Endothelial cell of umbilical vein (primary cell): ENCODE results near the gene LAD1. TPM values are rescaled to one million over a fixed set of nuclear protein-coding genes. Genes with fewer than 3 reads are reported as not detected.

Experiments used
- BruUV-seq: library from RNA; stranded (reverse); fragments of 400-500 nt; replicated peaks from 2 replicates; lab custom pipeline; 2021; lab: Mats Ljungman, UMichigan
- CTCF ChIA-PET: fragments of 300-600, 350-600 bp; sonication (Branson Sonifier 250); formaldehyde crosslinking; loops from one replicate; lab custom pipeline; 2021; ENCODE audit warnings: antibody characterized with exemption, inconsistent platforms; lab: Charles Lee
- POLR2A ChIA-PET: fragments of 300-600, 350-600 bp; sonication (Branson Sonifier 250); formaldehyde crosslinking; loops from one replicate; lab custom pipeline; 2021; ENCODE audit warnings: antibody characterized with exemption, inconsistent platforms; lab: Charles Lee
- DNase-seq: peaks from one replicate; pipeline ENCODE4 v3.0.0-alpha.2; 2011; ENCODE audit warnings: low read depth, low spot score
- FAIRE-seq: peaks from 2 replicates; lab custom pipeline; 2011; peaks lifted over from hg19 to GRCh38; lab: Jason Lieb, UNC
- H2AFZ ChIP-seq: 2 replicates; pipeline ENCODE4 v1.6.0; 2012; ENCODE audit warnings: low read depth, low read length, control low read depth, inconsistent platforms
- H3K27ac ChIP-seq: 2 replicates; pipeline ENCODE4 v1.5.1; 2011; ENCODE audit warnings: low read depth, mild to moderate bottlenecking, control low read depth, low read length, moderate library complexity; ENCODE audit not compliant: insufficient read depth
- H3K27me3 ChIP-seq, 2 experiments: 2 replicates each; pipeline versions ENCODE4 v1.6.0 to v1.6.1; 2011; ENCODE audit warnings: low read length in 2 of 2, mixed read lengths in 1 of 2; ENCODE audit not compliant: control insufficient read depth in 2 of 2, insufficient read depth in 2 of 2
- H3K36me3 ChIP-seq, 2 experiments: 2 replicates in 1 of 2; 3 replicates in 1 of 2; pipeline ENCODE4 v1.5.1; 2011; ENCODE audit warnings: low read length in 2 of 2, mild to moderate bottlenecking in 1 of 2, moderate library complexity in 1 of 2; ENCODE audit not compliant: control insufficient read depth in 2 of 2, insufficient read depth in 2 of 2; ENCODE audit errors: extremely low read depth in 1 of 2
- H3K4me1 ChIP-seq: 3 replicates; pipeline ENCODE4 v1.5.1; 2011; ENCODE audit warnings: mild to moderate bottlenecking, low read length; ENCODE audit not compliant: control insufficient read depth, insufficient read depth; ENCODE audit errors: extremely low read depth
- H3K4me2 ChIP-seq: 2 replicates; pipeline ENCODE4 v1.6.1; 2011; ENCODE audit warnings: low read length, control low read depth, mixed read lengths; ENCODE audit not compliant: insufficient read depth
- H3K4me3 ChIP-seq, 3 experiments: fragments of 200-600 bp in 1 of 3; sonication (generic), shearing (Covaris generic) in 1 of 3; replicated peaks in 1 of 3; 2 replicates each; pipeline ENCODE4 v1.5.1; 2011 to 2016; ENCODE audit warnings: control low read depth in 3 of 3, low read length in 3 of 3, mild to moderate bottlenecking in 2 of 3, inconsistent platforms in 1 of 3, low read depth in 1 of 3, moderate library complexity in 1 of 3; ENCODE audit not compliant: insufficient read depth in 1 of 3
- H3K79me2 ChIP-seq: 2 replicates; pipeline ENCODE4 v1.6.0; 2012; ENCODE audit warnings: low read length, inconsistent platforms; ENCODE audit not compliant: control insufficient read depth, insufficient read depth
- H3K9ac ChIP-seq: replicated peaks from 2 replicates; pipeline ENCODE3; 2011; ENCODE audit warnings: low read length, control low read depth; ENCODE audit not compliant: insufficient read depth; ENCODE audit errors: extremely low read depth
- H3K9me1 ChIP-seq: replicated peaks from 3 replicates; pipeline ENCODE4 v1.6.0; 2011; ENCODE audit warnings: mild to moderate bottlenecking, low read length; ENCODE audit not compliant: control insufficient read depth, insufficient read depth; ENCODE audit errors: extremely low read depth
- H3K9me3 ChIP-seq: replicated peaks from 2 replicates; pipeline ENCODE4 v1.5.1; 2012; ENCODE audit warnings: low read length, inconsistent platforms; ENCODE audit not compliant: control insufficient read depth, insufficient read depth
- H4K20me1 ChIP-seq: replicated peaks from 2 replicates; pipeline ENCODE3; 2011; ENCODE audit warnings: mild to moderate bottlenecking, low read length; ENCODE audit not compliant: control insufficient read depth, insufficient read depth; ENCODE audit errors: extremely low read depth
- CTCF ChIP-seq, 2 donors: IDR thresholded peaks; 1 replicate in 1 of 2; 2 replicates in 1 of 2; pipeline ENCODE4 v1.5.1; 2011; ENCODE audit warnings: low read length in 2 of 2, mild to moderate bottlenecking in 2 of 2, moderate library complexity in 2 of 2, control low read depth in 1 of 2, inconsistent platforms in 1 of 2, low read depth in 1 of 2; ENCODE audit not compliant: insufficient read depth in 1 of 2; ENCODE audit errors: extremely low read depth in 1 of 2
- EZH2 ChIP-seq: IDR thresholded peaks from 2 replicates; pipeline ENCODE4 v1.6.1; 2012; ENCODE audit warnings: borderline replicate concordance, low read depth, mild to moderate bottlenecking, moderate library complexity, low read length, inconsistent platforms; ENCODE audit not compliant: severe bottlenecking
- FOS ChIP-seq: IDR thresholded peaks from 2 replicates; pipeline ENCODE4 v1.6.1; 2011; ENCODE audit warnings: mild to moderate bottlenecking, low read length, moderate library complexity, borderline replicate concordance; ENCODE audit not compliant: insufficient read depth
- GATA2 ChIP-seq: IDR thresholded peaks from 2 replicates; pipeline ENCODE4 v1.7.0; 2011; ENCODE audit warnings: low read depth, mild to moderate bottlenecking, moderate library complexity, mixed read lengths, low read length; ENCODE audit not compliant: insufficient read length, insufficient read depth
- JUN ChIP-seq: IDR thresholded peaks from 2 replicates; pipeline ENCODE4 v1.6.1; 2011; ENCODE audit warnings: borderline replicate concordance, low read depth; ENCODE audit not compliant: insufficient read length, insufficient read depth
- MAX ChIP-seq: IDR thresholded peaks from 2 replicates; pipeline ENCODE4 v1.6.1; 2011; ENCODE audit not compliant: insufficient read depth, insufficient read length
- MYC ChIP-seq: IDR thresholded peaks from one replicate; pipeline ENCODE4 v1.6.1; 2011; ENCODE audit warnings: mild to moderate bottlenecking, low read depth, low read length
- POLR2A ChIP-seq: IDR thresholded peaks from 2 replicates; pipeline ENCODE4 v1.6.1; 2012; ENCODE audit warnings: low read depth, mild to moderate bottlenecking, control low read depth, low read length
- POLR2AphosphoS5 ChIP-seq: IDR thresholded peaks from 2 replicates; pipeline ENCODE4 v1.6.1; 2012; ENCODE audit warnings: low read depth, mild to moderate bottlenecking, control low read depth, low read length, moderate library complexity; ENCODE audit not compliant: insufficient read depth
- dilution Hi-C: fragments of 300-500 bp; cut with MboI; formaldehyde crosslinking; loops from one replicate; pipeline ENCODE4 v1.15.0; 2019; ENCODE audit warnings: low sequenced_read_pairs; ENCODE audit not compliant: extremely low pct_ligation_motif_present
- intact Hi-C: fragments of 100-400 bp; cut with micrococcal nuclease; formaldehyde crosslinking; loops from one replicate; pipeline ENCODE4 v1.10.0; 2022
- polyA plus RNA-seq, 4 experiments: library from polyadenylated mRNA; depleted of rRNA in 3 of 4; stranded (reverse) in 3 of 4; unstranded in 1 of 4; fragments of >200 nt; gene quantifications; 2 replicates each; pipeline versions ENCODE4 v1.2.1 to v1.2.3, GENCODE V29; 2011 to 2012; ENCODE audit warnings: missing spikeins in 1 of 4
- total RNA-seq: library from RNA; stranded (reverse); gene quantifications from 2 replicates; pipeline ENCODE4 v1.2.3, GENCODE V29; 2021

Gene LAD1
- total and polyA plus RNA-seq, 2 donors (not counting 3 experiments of a cell fraction or from before 2014, with no cell fraction given): not detected

GRCh38 chr1:201379733-201380242 lies 19.3 kb downstream of the LAD1 start:
- BruUV-seq: no TSS peak
- intact Hi-C loops (no loop called here), dilution Hi-C loops (no loop called here)
- ChIA-PET POLR2A (no interaction called here), CTCF (no interaction called here)
- Histone ChIP-seq H2AFZ (no peak overlapping the region), H3K9ac (no peak overlapping the region), H3K4me2 (no peak overlapping the region), H3K36me3 (no peaks in the 10 kb centered on the region), H3K27ac (no peak overlapping the region), H3K4me3 (no peak overlapping the region), H3K27me3 (peaks cover 3 to 12% of the 10 kb centered on the region in 2 experiments), H3K9me3 (no peaks in the 10 kb centered on the region), H3K79me2 (no peaks in the 10 kb centered on the region), H4K20me1 (no peaks in the 10 kb centered on the region), H3K9me1 (no peaks in the 10 kb centered on the region), H3K4me1 (no peaks in the 10 kb centered on the region)
- no peak for TF ChIP-seq MYC
- TF ChIP-seq MAX: no peak
- TF ChIP-seq FOS: no peak
- TF ChIP-seq GATA2: no peak
- TF ChIP-seq CTCF (IDR thresholded peaks at IDR 0.05; ENCODE audit: extremely low read depth in 1 of 2, insufficient read depth in 1 of 2, low read depth in 1 of 2, low read length in 2 of 2): no peak
- TF ChIP-seq JUN: no peak
- TF ChIP-seq POLR2AphosphoS5: no peak
- TF ChIP-seq EZH2: no peak
- no peak for TF ChIP-seq POLR2A
- FAIRE-seq (no peak), DNase-seq (no peak)
